Thoracic aorta (tissue), 2 donors: ENCODE measurements around the gene SULT1C2. TPM values are rescaled to one million over a fixed set of nuclear protein-coding genes. Genes with fewer than 3 reads are reported as not detected.

Experiments used
- ATAC-seq: fragments of 150-250 bp; one replicate; pipeline ENCODE4 v1.8.0; 2017; ENCODE audit warnings: low read depth; ENCODE audit not compliant: insufficient number of reproducible peaks, low FRiP score
- DNase-seq: peaks from one replicate; pipeline ENCODE4 v3.0.0-alpha.2; 2020; ENCODE audit warnings: low spot score
- H3K27ac ChIP-seq, 2 donors: fragments of 200-600 bp; sonication (generic); 1 replicate in 1 of 2; 2 replicates in 1 of 2; pipeline ENCODE4 v1.5.1; 2016; ENCODE audit warnings: mild to moderate bottlenecking in 2 of 2, moderate library complexity in 2 of 2
- H3K27me3 ChIP-seq: fragments of 200-600 bp; sonication (generic); replicated peaks from 2 replicates; pipeline ENCODE4 v1.6.0; 2016; ENCODE audit warnings: mild to moderate bottlenecking; ENCODE audit not compliant: insufficient read depth
- H3K36me3 ChIP-seq: fragments of 200-600 bp; sonication (generic); one replicate; pipeline ENCODE4 v1.5.1; 2016
- H3K4me1 ChIP-seq, 2 donors: fragments of 200-600 bp; sonication (generic); 1 replicate in 1 of 2; 2 replicates in 1 of 2; pipeline versions ENCODE4 v1.5.1 to v1.6.0; 2016; ENCODE audit warnings: low read depth in 2 of 2, mild to moderate bottlenecking in 1 of 2; ENCODE audit not compliant: control insufficient read depth in 1 of 2
- H3K4me3 ChIP-seq: fragments of 200-600 bp; sonication (generic); 2 replicates; pipeline ENCODE4 v1.5.1; 2016; ENCODE audit warnings: mild to moderate bottlenecking
- H3K9me3 ChIP-seq: fragments of 200-600 bp; sonication (generic); 2 replicates; pipeline ENCODE4 v1.5.1; 2016
- CTCF ChIP-seq: fragments of 200-600 bp; sonication (generic); IDR thresholded peaks from one replicate; pipeline ENCODE4 v1.5.1; 2019; ENCODE audit warnings: antibody characterized with exemption
- total RNA-seq, 2 donors: library from RNA; depleted of rRNA; stranded (reverse); fragments of >200 nt; gene quantifications; one replicate each; pipeline versions ENCODE4 v1.1.0 to v1.2.3, GENCODE V29; 2016

SULT1C2 gene
- total RNA-seq, 2 donors from 2014 or later: 16.6 TPM; not detected in 1

GRCh38 chr2:108316461-108317258 lies 28.0 kb downstream of the SULT1C2 start:
- ATAC-seq (no peak), DNase-seq (no peak)
- TF ChIP-seq CTCF: no peak
- no peaks in the 10 kb centered on the region for H3K27me3 ChIP-seq
- H3K4me1 ChIP-seq: no peaks in the 10 kb centered on the region
- no peaks in the 10 kb centered on the region for H3K36me3 ChIP-seq
- H3K4me3 ChIP-seq: no peak overlapping the region
- no peak overlapping the region for H3K27ac ChIP-seq
- no peaks in the 10 kb centered on the region for H3K9me3 ChIP-seq

- no peak for DNase-seq
- Histone ChIP-seq H3K4me3 (no peak overlapping the region), H3K9me3 (no peaks in the 10 kb centered on the region), H3K4me1 (no peaks in the 10 kb centered on the region), H3K36me3 (no peaks in the 10 kb centered on the region), H3K27ac (no peak overlapping the region), H3K27me3 (no peaks in the 10 kb centered on the region)
- no peak for TF ChIP-seq CTCF
- no peak for ATAC-seq
These were observed 31.7 kb downstream of the SULT1C2 start for GRCh38 chr2:108320326-108320922.

GRCh38 chr2:108323619-108324018 lies 34.9 kb downstream of the SULT1C2 start:
- TF ChIP-seq CTCF: no peak
- H3K36me3 ChIP-seq: no peaks in the 10 kb centered on the region
- no peaks in the 10 kb centered on the region for H3K4me1 ChIP-seq
- no peak for DNase-seq
- no peak for ATAC-seq
- no peak overlapping the region for H3K27ac ChIP-seq
- no peak overlapping the region for H3K4me3 ChIP-seq
- no peaks in the 10 kb centered on the region for H3K9me3 ChIP-seq
- no peaks in the 10 kb centered on the region for H3K27me3 ChIP-seq

- no peaks in the 10 kb centered on the region for H3K4me1 ChIP-seq
- no peaks in the 10 kb centered on the region for H3K36me3 ChIP-seq
- H3K4me3 ChIP-seq: no peak overlapping the region
- no peak overlapping the region for H3K27ac ChIP-seq
- H3K27me3 ChIP-seq: no peaks in the 10 kb centered on the region
- DNase-seq (no peak), ATAC-seq (no peak)
- no peaks in the 10 kb centered on the region for H3K9me3 ChIP-seq
- no peak for TF ChIP-seq CTCF
These were observed 36.0 kb downstream of the SULT1C2 start for GRCh38 chr2:108324531-108325255.

GRCh38 chr2:108325756-108326155 lies 37.1 kb downstream of the SULT1C2 start:
- Histone ChIP-seq H3K9me3 (no peaks in the 10 kb centered on the region), H3K4me1 (no peaks in the 10 kb centered on the region), H3K4me3 (no peak overlapping the region), H3K27ac (no peak overlapping the region), H3K27me3 (no peaks in the 10 kb centered on the region), H3K36me3 (no peaks in the 10 kb centered on the region)
- no peak for ATAC-seq
- TF ChIP-seq CTCF: no peak
- no peak for DNase-seq
